OCI-LY1 (cell line): ENCODE measurements around the gene DPYSL3.

Source experiments
- CTCF ChIP-seq: fragments of 200-600 bp; sonication (generic), shearing (Covaris generic); IDR thresholded peaks from 2 replicates; pipeline ENCODE4 v1.5.1; 2017; ENCODE audit warnings: mild to moderate bottlenecking, antibody characterized with exemption, low read length, moderate library complexity, mixed read lengths
- EZH2 ChIP-seq: fragments of 200-600 bp; sonication (generic), shearing (Covaris generic); IDR thresholded peaks from 2 replicates; pipeline ENCODE4 v1.8.0; 2017; ENCODE audit warnings: borderline replicate concordance, mixed run types, mild to moderate bottlenecking, antibody characterized with exemption, low read length, moderate library complexity, mixed read lengths

GRCh38 chr5:147373328-147373727 lies 136.5 kb downstream of the DPYSL3 start:
- no peak for TF ChIP-seq CTCF
- no peak for TF ChIP-seq EZH2
